ENCODE measurements around the gene GGA2. TPM values are rescaled to one million over a fixed set of nuclear protein-coding genes. Genes with fewer than 3 reads are reported as not detected.
"Not testable (repeated sequence)": the region's sequence is repeated elsewhere in the genome, so short reads cannot be mapped to it uniquely, and the experiment has no call there.

GGA2 gene
- total and polyA plus RNA-seq, 2 donors (not counting 1 experiment from before 2014, with no cell fraction given) = 19.5 to 29.6 TPM

DNA sequence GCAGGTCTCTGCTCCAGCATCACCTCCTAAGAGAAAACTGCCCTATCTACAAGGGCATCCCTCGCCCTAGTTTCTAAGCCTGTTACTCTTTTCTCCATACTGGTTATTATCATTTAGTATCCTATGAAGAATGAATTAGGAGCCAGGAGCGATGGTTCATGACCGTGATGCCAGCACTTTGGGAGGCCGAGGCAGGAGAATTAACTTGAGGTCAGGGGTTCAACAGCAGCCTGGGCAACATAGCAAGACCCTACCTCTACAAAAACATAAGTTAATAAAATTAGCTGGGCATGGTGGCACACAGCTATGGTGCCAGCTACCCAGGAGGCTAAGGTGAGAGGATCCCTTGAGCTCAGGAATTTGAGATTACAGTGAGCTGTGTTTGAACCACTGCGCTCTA is 39.6 kb upstream of the GGA2 start:
- H3K27me3 ChIP-seq (ENCODE audit: control insufficient read depth, insufficient read depth, low read length) = no peaks in the 10 kb centered on the region
- H3K79me2 ChIP-seq (ENCODE audit: control insufficient read depth, insufficient read depth, low read length) = no peaks in the 10 kb centered on the region
- H3K27ac ChIP-seq (ENCODE audit: insufficient read depth, low read length) = no peak overlapping the region
- H4K20me1 ChIP-seq (ENCODE audit: control insufficient read depth, extremely low read depth, insufficient read depth, low read length) = no peaks in the 10 kb centered on the region
- H2AFZ ChIP-seq (ENCODE audit: low read length) = no peak overlapping the region
- H3K4me1 ChIP-seq (ENCODE audit: control insufficient read depth, extremely low read depth, insufficient read depth, low read length) = no peaks in the 10 kb centered on the region
- H3K9me3 ChIP-seq (ENCODE audit: control insufficient read depth, insufficient read depth, low read depth, low read length) = no peaks in the 10 kb centered on the region
- H3K4me3 ChIP-seq (replicated peaks in 1 of 4; ENCODE audit: control extremely low read depth in 1 of 4, insufficient read depth in 1 of 4, low read depth in 3 of 4, low read length in 4 of 4) = no peak overlapping the region
- no peak overlapping the region for H3K4me2 ChIP-seq (ENCODE audit: extremely low read depth, insufficient read depth, low read length)
- TF ChIP-seq EZH2 (IDR thresholded peaks at IDR 0.05; ENCODE audit: low read length, missing control alignments) = no peak
- TF ChIP-seq, protein P1, sequence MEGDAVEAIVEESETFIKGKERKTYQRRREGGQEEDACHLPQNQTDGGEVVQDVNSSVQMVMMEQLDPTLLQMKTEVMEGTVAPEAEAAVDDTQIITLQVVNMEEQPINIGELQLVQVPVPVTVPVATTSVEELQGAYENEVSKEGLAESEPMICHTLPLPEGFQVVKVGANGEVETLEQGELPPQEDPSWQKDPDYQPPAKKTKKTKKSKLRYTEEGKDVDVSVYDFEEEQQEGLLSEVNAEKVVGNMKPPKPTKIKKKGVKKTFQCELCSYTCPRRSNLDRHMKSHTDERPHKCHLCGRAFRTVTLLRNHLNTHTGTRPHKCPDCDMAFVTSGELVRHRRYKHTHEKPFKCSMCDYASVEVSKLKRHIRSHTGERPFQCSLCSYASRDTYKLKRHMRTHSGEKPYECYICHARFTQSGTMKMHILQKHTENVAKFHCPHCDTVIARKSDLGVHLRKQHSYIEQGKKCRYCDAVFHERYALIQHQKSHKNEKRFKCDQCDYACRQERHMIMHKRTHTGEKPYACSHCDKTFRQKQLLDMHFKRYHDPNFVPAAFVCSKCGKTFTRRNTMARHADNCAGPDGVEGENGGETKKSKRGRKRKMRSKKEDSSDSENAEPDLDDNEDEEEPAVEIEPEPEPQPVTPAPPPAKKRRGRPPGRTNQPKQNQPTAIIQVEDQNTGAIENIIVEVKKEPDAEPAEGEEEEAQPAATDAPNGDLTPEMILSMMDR (conservative IDR thresholded peaks at IDR 0.05 in 1 of 2, IDR thresholded peaks at IDR 0.05 in 1 of 2; ENCODE audit: low read depth in 1 of 2, low read length in 2 of 2) = no peak
- no peak for DNase-seq (ENCODE audit: low read depth in 2 of 2)
- no peak overlapping the region for H3K9ac ChIP-seq (ENCODE audit: insufficient read depth, low read length)
- H3K36me3 ChIP-seq (ENCODE audit: control insufficient read depth, insufficient read depth, low read length) = peaks cover 7% of the 10 kb centered on the region

DNA sequence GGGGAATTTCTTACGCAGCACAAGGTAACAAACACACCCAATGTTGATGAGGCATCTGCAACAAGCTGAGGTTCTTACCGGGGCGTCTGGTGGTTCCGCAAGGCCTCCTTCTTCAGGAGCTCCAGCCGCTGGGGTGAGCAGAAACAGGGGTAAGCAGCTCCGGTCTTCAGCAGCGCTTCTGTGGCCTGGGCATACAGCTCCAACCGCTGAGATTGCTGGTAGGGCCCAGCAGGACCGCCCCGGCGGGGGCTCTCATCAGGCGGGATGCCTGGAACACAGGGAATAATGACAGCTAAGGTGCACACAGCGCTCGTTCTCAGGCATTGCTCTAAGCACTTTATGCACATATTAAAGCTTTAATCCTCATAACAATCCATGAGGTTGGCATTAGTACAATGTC is 34.1 kb upstream of the GGA2 start:
- Histone ChIP-seq H4K20me1 (ENCODE audit: control insufficient read depth, extremely low read depth, insufficient read depth, low read length) (no peaks in the 10 kb centered on the region), H3K9ac (ENCODE audit: insufficient read depth, low read length) (no peak overlapping the region), H3K79me2 (ENCODE audit: control insufficient read depth, insufficient read depth, low read length) (no peaks in the 10 kb centered on the region), H3K36me3 (ENCODE audit: control insufficient read depth, insufficient read depth, low read length) (peaks cover 5% of the 10 kb centered on the region), H3K27ac (ENCODE audit: insufficient read depth, low read length) (no peak overlapping the region), H3K4me2 (ENCODE audit: extremely low read depth, insufficient read depth, low read length) (no peak overlapping the region), H3K9me3 (ENCODE audit: control insufficient read depth, insufficient read depth, low read depth, low read length) (no peaks in the 10 kb centered on the region), H3K4me3 (replicated peaks in 1 of 4; ENCODE audit: control extremely low read depth in 1 of 4, insufficient read depth in 1 of 4, low read depth in 3 of 4, low read length in 4 of 4) (no peak overlapping the region), H3K4me1 (ENCODE audit: control insufficient read depth, extremely low read depth, insufficient read depth, low read length) (no peaks in the 10 kb centered on the region), H3K27me3 (ENCODE audit: control insufficient read depth, insufficient read depth, low read length) (no peaks in the 10 kb centered on the region), H2AFZ (ENCODE audit: low read length) (no peak overlapping the region)
- no peak for DNase-seq (ENCODE audit: low read depth in 2 of 2)
- TF ChIP-seq, protein P1 (conservative IDR thresholded peaks at IDR 0.05 in 1 of 2, IDR thresholded peaks at IDR 0.05 in 1 of 2; ENCODE audit: low read depth in 1 of 2, low read length in 2 of 2) = no peak
- no peak for TF ChIP-seq EZH2 (IDR thresholded peaks at IDR 0.05; ENCODE audit: low read length, missing control alignments)

DNA sequence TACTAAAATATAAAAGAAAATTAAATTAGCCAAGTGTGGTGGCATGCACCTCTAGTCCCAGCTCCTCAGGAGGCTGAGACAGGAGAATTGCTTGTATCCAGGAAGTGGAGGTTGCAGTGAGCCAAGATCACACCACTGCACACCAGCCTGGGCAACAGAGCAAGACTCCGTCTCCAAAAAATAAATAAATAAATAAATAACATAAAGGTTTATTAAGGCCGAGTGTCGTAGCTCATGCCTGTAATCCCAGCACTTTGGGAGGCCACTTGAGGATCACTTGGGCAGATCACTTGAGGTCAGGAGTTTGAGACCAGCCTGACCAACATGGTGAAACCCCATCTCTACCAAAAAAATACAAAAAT is 30.5 kb upstream of the GGA2 start:
- H2AFZ ChIP-seq (ENCODE audit: low read length); DNase-seq (ENCODE audit: low read depth in 2 of 2); H3K9me3 ChIP-seq (ENCODE audit: control insufficient read depth, insufficient read depth, low read depth, low read length); H3K79me2 ChIP-seq (ENCODE audit: control insufficient read depth, insufficient read depth, low read length); H4K20me1 ChIP-seq (ENCODE audit: control insufficient read depth, extremely low read depth, insufficient read depth, low read length); H3K9ac ChIP-seq (ENCODE audit: insufficient read depth, low read length); H3K27ac ChIP-seq (ENCODE audit: insufficient read depth, low read length); H3K36me3 ChIP-seq (ENCODE audit: control insufficient read depth, insufficient read depth, low read length); H3K4me1 ChIP-seq (ENCODE audit: control insufficient read depth, extremely low read depth, insufficient read depth, low read length); H3K4me3 ChIP-seq (replicated peaks in 1 of 4; ENCODE audit: control extremely low read depth in 1 of 4, insufficient read depth in 1 of 4, low read depth in 3 of 4, low read length in 4 of 4); H3K27me3 ChIP-seq (ENCODE audit: control insufficient read depth, insufficient read depth, low read length); H3K4me2 ChIP-seq (ENCODE audit: extremely low read depth, insufficient read depth, low read length): not testable (repeated sequence)
